ENCODE data around the gene AGFG2.
A peak's percentile ranks its signal among the peaks of the same experiment; 100 is the strongest.

Gene AGFG2

GRCh38 chr7:100568176-100568895 lies 29.3 kb downstream of the AGFG2 start:
- DNase-seq (ENCODE audit: low read depth, low spot score), result no peak
- no peak for TF ChIP-seq CTCF (IDR thresholded peaks at IDR 0.05; ENCODE audit: insufficient read depth, low read length, missing control alignments)
- ChIA-PET POLR2A (interaction anchor here (1.7 kb wide), 1 partner anchor 16 kb away, joined by 6 read pairs; no protein-coding TSS in a partner anchor), CTCF (interaction anchor here (2.2 to 18.3 kb wide), 6 partner anchors 9 to 124 kb away, joined by 11 to 421 read pairs (median 47); partner anchors contain the start of genes FBXO24, LRCH4, NYAP1 and SPACDR)
- no peak overlapping the region for H3K4me3 ChIP-seq (ENCODE audit: low read depth, low read length)

- no peak for DNase-seq (ENCODE audit: low read depth, low spot score)
- peak overlapping the region; percentile 34 for H3K4me3 ChIP-seq (ENCODE audit: low read depth, low read length)
- ChIA-PET POLR2A (interaction anchor here (1.7 kb wide), 1 partner anchor 15 kb away, joined by 6 read pairs; no protein-coding TSS in a partner anchor), CTCF (interaction anchor here (2.2 to 18.3 kb wide), 5 partner anchors 10 to 123 kb away, joined by 11 to 421 read pairs (median 35); partner anchors contain the start of genes FBXO24, LRCH4, NYAP1 and SPACDR)
- peak; percentile 39 for TF ChIP-seq CTCF (IDR thresholded peaks at IDR 0.05; ENCODE audit: insufficient read depth, low read length, missing control alignments)
These were observed 30.2 kb downstream of the AGFG2 start for GRCh38 chr7:100568896-100569844.

- CTCF ChIA-PET, result interaction anchor here (0.8 to 2.1 kb wide), 6 partner anchors 8 to 134 kb away, joined by 3 to 10 read pairs (median 4); partner anchors contain the start of genes FBXO24, LRCH4 and POP7
- H3K4me3 ChIP-seq (ENCODE audit: low read depth, low read length), result no peak overlapping the region
These were observed 32.2 kb downstream of the AGFG2 start for GRCh38 chr7:100570954-100571828.

GRCh38 chr7:100571829-100572116 lies 32.8 kb downstream of the AGFG2 start:
- H3K4me3 ChIP-seq (ENCODE audit: low read depth, low read length), result no peak overlapping the region
- ChIA-PET POLR2A (interaction anchor here (1.7 kb wide), 1 partner anchor 14 kb away, joined by 5 read pairs; the partner anchor contains the start of genes FBXO24 and LRCH4), CTCF (interaction anchor here (0.8 to 2.1 kb wide), 4 partner anchors 10 to 134 kb away, joined by 4 to 10 read pairs (median 5); partner anchors contain the start of genes FBXO24, LRCH4 and POP7)
- no peak for DNase-seq (ENCODE audit: low read depth, low spot score)
- TF ChIP-seq CTCF (IDR thresholded peaks at IDR 0.05; ENCODE audit: insufficient read depth, low read length, missing control alignments), result no peak

More at GRCh38 chr7:100570954-100571828, 32.2 kb downstream of the AGFG2 start:
- POLR2A ChIA-PET, result interaction anchor here (0.7 to 1.7 kb wide), 2 partner anchors 9 to 15 kb away, joined by 3 to 5 read pairs; partner anchors contain the start of genes FBXO24 and LRCH4
- no peak for DNase-seq (ENCODE audit: low read depth, low spot score)
- TF ChIP-seq CTCF (IDR thresholded peaks at IDR 0.05; ENCODE audit: insufficient read depth, low read length, missing control alignments), result no peak

- ChIA-PET CTCF (interaction anchor here (1.1 to 2.6 kb wide), 3 partner anchors 8 to 12 kb away, joined by 6 to 15 read pairs (median 8); no protein-coding TSS in a partner anchor), POLR2A (interaction anchor here (1.0 to 1.3 kb wide), 2 partner anchors 14 to 103 kb away, joined by 3 to 4 read pairs; partner anchors contain the start of genes FBXO24 and LRCH4)
- no peak for TF ChIP-seq CTCF (IDR thresholded peaks at IDR 0.05; ENCODE audit: insufficient read depth, low read length, missing control alignments)
- no peak for DNase-seq (ENCODE audit: low read depth, low spot score)
- H3K4me3 ChIP-seq (ENCODE audit: low read depth, low read length), result no peak overlapping the region
These were observed 33.4 kb downstream of the AGFG2 start for GRCh38 chr7:100572281-100572948.
